Camera-type eye (tissue), 1 donor: ENCODE measurements around the gene MARCHF3. TPM values are rescaled to one million over a fixed set of nuclear protein-coding genes. Genes with fewer than 3 reads are reported as not detected.

Experiments
- total RNA-seq: library from RNA; depleted of rRNA; stranded (reverse); fragments of >200 nt; gene quantifications from one replicate; pipeline ENCODE4 v1.2.3, GENCODE V29; 2014

Gene MARCHF3
- 23.3 TPM for total RNA-seq

GRCh38 chr5:127030259-127031146 lies at the start of gene MARCHF3:
MARCHF3 (minus strand) TSS chr5:127030558; CDS start chr5:126918171, 112,387 bp downstream.

GRCh38 chr5:127072861-127073846 lies 42.8 kb upstream of the MARCHF3 start, which contains the start of gene C5orf63:
C5orf63 (minus strand) TSS chr5:127073502; CDS start chr5:127058995, 14,507 bp downstream.

Other genes with a start within 250 kb of the MARCHF3 start
- gene C5orf63, start 42.9 kb upstream of the MARCHF3 start, total RNA-seq: 9.1 TPM